K562 (cell line): ENCODE results near the gene SLC2A8. TPM values are rescaled to one million over a fixed set of nuclear protein-coding genes. Genes with fewer than 3 reads are reported as not detected.

Experiments
- ATF6 ChIP-seq: sonication (generic); formaldehyde crosslinking; IDR thresholded peaks from 2 replicates; pipeline ENCODE4 v1.4.0; 2020; ENCODE audit warnings: mild to moderate bottlenecking, missing genetic modification reagents
- ATF7 ChIP-seq: fragments of 450-650 bp; IDR thresholded peaks from 2 replicates; pipeline ENCODE4 v1.7.1; 2014; ENCODE audit warnings: mild to moderate bottlenecking, moderate library complexity
- BCL6 ChIP-seq: fragments of 250-450 bp; sonication (Bioruptor Pico); IDR thresholded peaks from 2 replicates; pipeline ENCODE4 v1.4.0; 2020
- CREBBP ChIP-seq: IDR thresholded peaks from one replicate; pipeline ENCODE4 v1.6.1; 2012; ENCODE audit warnings: low read depth, mild to moderate bottlenecking, control low read depth, inconsistent platforms, low read length
- CXXC5 ChIP-seq: fragments of 250-450 bp; sonication (Bioruptor Pico); IDR thresholded peaks from 2 replicates; pipeline ENCODE4 v1.8.0; 2022; ENCODE audit warnings: inconsistent platforms, mild to moderate bottlenecking, moderate library complexity
- DEAF1 ChIP-seq: fragments of 450-650 bp; formaldehyde crosslinking; IDR thresholded peaks from 2 replicates; pipeline ENCODE4 v1.4.0; 2020; ENCODE audit warnings: mild to moderate bottlenecking, moderate library complexity
- FOXJ2 ChIP-seq: fragments of 200-800 bp; sonication (Bioruptor generic); IDR thresholded peaks from 2 replicates; pipeline ENCODE4 v1.6.1; 2016; ENCODE audit warnings: missing genetic modification characterization, missing compliant biosample characterization
- HCFC1 ChIP-seq: IDR thresholded peaks from 2 replicates; pipeline ENCODE4 v1.6.1; 2012; ENCODE audit warnings: low read depth, low read length, improper control_type of control experiment
- IRF2 ChIP-seq: sonication (generic); formaldehyde crosslinking; IDR thresholded peaks from 2 replicates; pipeline ENCODE4 v1.8.1; 2022; ENCODE audit warnings: mild to moderate bottlenecking, missing genetic modification reagents
- LARP7 ChIP-seq: fragments of 450-650 bp; IDR thresholded peaks from 2 replicates; pipeline ENCODE4 v1.6.1; 2016
- MAFK ChIP-seq: IDR thresholded peaks from 2 replicates; pipeline ENCODE4 v1.6.1; 2011; ENCODE audit warnings: low read length, improper control_type of control experiment
- NCOA1 ChIP-seq: fragments of 450-650 bp; IDR thresholded peaks from 2 replicates; pipeline ENCODE4 v1.6.1; 2016; ENCODE audit warnings: low read depth
- PHF8 ChIP-seq: fragments of 200-600 bp; sonication (generic); IDR thresholded peaks from 2 replicates; pipeline ENCODE4 v1.6.1; 2012; ENCODE audit warnings: mixed run types, mild to moderate bottlenecking, inconsistent platforms, low read length, moderate library complexity, borderline replicate concordance
- POLR3A ChIP-seq: IDR thresholded peaks from 2 replicates; pipeline ENCODE4 v1.6.1; 2011; ENCODE audit warnings: borderline replicate concordance, mild to moderate bottlenecking, moderate library complexity; ENCODE audit not compliant: insufficient read length, insufficient read depth; ENCODE audit errors: extremely low read depth
- RBM34 ChIP-seq: fragments of 200-400 bp; formaldehyde crosslinking; IDR thresholded peaks from 2 replicates; pipeline ENCODE4 v1.6.1; 2018; ENCODE audit warnings: low read length, borderline replicate concordance; ENCODE audit not compliant: insufficient read depth
- SP1 ChIP-seq: sonication (generic); formaldehyde crosslinking; IDR thresholded peaks from 2 replicates; pipeline ENCODE4 v1.8.1; 2022; ENCODE audit warnings: mild to moderate bottlenecking, missing genetic modification reagents
- STAT5A ChIP-seq: IDR thresholded peaks from 2 replicates; pipeline ENCODE4 v1.6.1; 2012; ENCODE audit warnings: low read length, inconsistent platforms, borderline replicate concordance
- TSC22D4 ChIP-seq: fragments of 450-650 bp; IDR thresholded peaks from 2 replicates; pipeline ENCODE4 v1.6.1; 2016; ENCODE audit warnings: missing genetic modification characterization, missing biosample characterization, control low read depth
- ZBTB11 ChIP-seq, 3 experiments: fragments of 200-800 bp in 1 of 3; fragments of 250-450 bp in 1 of 3; fragments of 450-650 bp in 1 of 3; sonication (Bioruptor Pico) in 1 of 3; sonication (Bioruptor generic) in 1 of 3; formaldehyde crosslinking in 1 of 3; IDR thresholded peaks; 2 replicates each; pipeline versions ENCODE4 v1.6.1 to v1.8.0; 2016 to 2022; ENCODE audit warnings: mild to moderate bottlenecking in 2 of 3, missing genetic modification characterization in 2 of 3, missing compliant biosample characterization in 1 of 3, moderate library complexity in 1 of 3
- ZNF3 ChIP-seq: fragments of 250-450 bp; sonication (Bioruptor Pico); IDR thresholded peaks from 2 replicates; pipeline ENCODE4 v1.5.0; 2021; ENCODE audit warnings: mild to moderate bottlenecking, moderate library complexity
- ZNF561 ChIP-seq: fragments of 450-650 bp; formaldehyde crosslinking; conservative IDR thresholded peaks from 2 replicates; pipeline ENCODE4 v1.4.0; 2020; ENCODE audit warnings: mild to moderate bottlenecking, moderate library complexity
- ZNF696 ChIP-seq: fragments of 250-450 bp; sonication (Bioruptor Pico); conservative IDR thresholded peaks from 2 replicates; pipeline ENCODE4 v1.4.0; 2020; ENCODE audit warnings: mild to moderate bottlenecking, moderate library complexity
- polyA plus RNA-seq, 8 experiments: library from polyadenylated mRNA; depleted of rRNA in 4 of 8; stranded (reverse) in 5 of 8; unstranded in 3 of 8; fragments of >200 nt; fragmentation: Nextera tagmentation in 2 of 8; fragmentation: Illumina TruSeq in 1 of 8; extraction: Ambion mirVana in 2 of 8; extraction: Trizol in 1 of 8; gene quantifications; 2 replicates each; pipeline versions ENCODE4 v1.2.1 to v1.2.3, GENCODE V29; 2011 to 2014; ENCODE audit warnings: inconsistent platforms in 1 of 8, missing spikeins in 1 of 8
- total RNA-seq, 7 experiments: library from RNA; depleted of rRNA in 6 of 7; stranded (reverse); fragments of >200 nt in 6 of 7; fragmentation: Illumina TruSeq in 2 of 7; extraction: Trizol in 2 of 7; gene quantifications; 2 replicates each; pipeline versions ENCODE4 v1.2.1 to v1.2.3, GENCODE V29; 2011 to 2021; ENCODE audit warnings: low replicate concordance in 1 of 7

The SLC2A8 gene
- total and polyA plus RNA-seq, 9 of the 15 experiments (the other 6 are each of a cell fraction or from before 2014, with no cell fraction given): 0.13 to 12.9 (median 5.2) TPM

- no peak for TF ChIP-seq ATF6 (CRISPR knock-in tag)
- TF ChIP-seq ZNF561 (CRISPR knock-in tag): 0 out of 2 replicates have a peak, but pooled peaks have one; percentile 36
- TF ChIP-seq HCFC1: peak; percentile 89
- TF ChIP-seq FOXJ2: no peak
- TF ChIP-seq IRF2 (CRISPR knock-in tag): no peak
- 0 out of 2 replicates have a peak, but pooled peaks have one; percentile 10 for TF ChIP-seq DEAF1 (CRISPR knock-in tag)
- no peak for TF ChIP-seq ZNF696
- TF ChIP-seq PHF8: peak; percentile 81; the same call in 1 of the 2 replicates
- peak; percentile 71 for TF ChIP-seq ATF7
- TF ChIP-seq MAFK: no peak
- TF ChIP-seq BCL6 (CRISPR knock-in tag): no peak
- peak; percentile 55; the same call in 1 of the 2 replicates for TF ChIP-seq SP1 (CRISPR knock-in tag)
- no peak for TF ChIP-seq TSC22D4 (tag)
- no peak for TF ChIP-seq CREBBP
- TF ChIP-seq CXXC5: peak; percentile 67
- peak; percentile 86 for TF ChIP-seq NCOA1
- peak in 1 of 3 experiments; percentile 74; a peak in 2 of 6 replicates for TF ChIP-seq ZBTB11 (CRISPR knock-in tag; IDR thresholded peaks at IDR 0.05)
- TF ChIP-seq POLR3A: no peak
- no peak for TF ChIP-seq STAT5A
- no peak for TF ChIP-seq RBM34
- TF ChIP-seq LARP7: no peak
- TF ChIP-seq ZNF3: no peak
These were observed 27.1 kb downstream of the SLC2A8 start, which contains the start of gene ZNF79 (continued) for GRCh38 chr9:127423934-127424675.
